Heart left ventricle (tissue), 16 donors: ENCODE data around the gene DLG4. TPM values are rescaled to one million over a fixed set of nuclear protein-coding genes. Genes with fewer than 3 reads are reported as not detected.

ENCODE experiments used
- ATAC-seq, 4 donors: fragments of 200-7000 bp; cut with Tn5 transposase; one replicate each; pipeline ENCODE4 v1.9.1; 2020 to 2022; ENCODE audit warnings: moderate library complexity in 4 of 4, mild to moderate bottlenecking in 3 of 4, moderate number of reproducible peaks in 1 of 4
- DNase-seq, 5 donors: peaks; one replicate each; pipeline ENCODE4 v3.0.0-alpha.2; 2020
- H3K27ac ChIP-seq, 12 donors: fragments of 200-600 bp; sonication (generic) in 4 of 12; one replicate each; pipeline versions ENCODE4 v1.5.0 to v1.8.0; 2016 to 2022; ENCODE audit warnings: mild to moderate bottlenecking in 2 of 12
- H3K27me3 ChIP-seq, 9 donors: fragments of 200-600 bp; sonication (generic) in 2 of 9; one replicate each; pipeline versions ENCODE4 v1.5.1 to v1.8.0; 2016 to 2022; ENCODE audit warnings: mild to moderate bottlenecking in 3 of 9
- H3K36me3 ChIP-seq, 9 donors: fragments of 200-600 bp; sonication (generic) in 2 of 9; one replicate each; pipeline versions ENCODE4 v1.5.0 to v1.8.0; 2018 to 2022; ENCODE audit warnings: mild to moderate bottlenecking in 2 of 9
- H3K4me1 ChIP-seq, 12 donors: fragments of 200-600 bp; sonication (generic) in 4 of 12; one replicate each; pipeline versions ENCODE4 v1.5.0 to v1.8.0; 2016 to 2022; ENCODE audit warnings: mild to moderate bottlenecking in 3 of 12
- H3K4me3 ChIP-seq, 12 donors: fragments of 200-600 bp; sonication (generic) in 4 of 12; one replicate each; pipeline versions ENCODE4 v1.5.0 to v1.8.0; 2017 to 2022; ENCODE audit warnings: mild to moderate bottlenecking in 9 of 12, moderate library complexity in 4 of 12
- H3K9me3 ChIP-seq, 12 donors: fragments of 200-600 bp; sonication (generic) in 4 of 12; one replicate each; pipeline versions ENCODE4 v1.5.0 to v1.8.0; 2016 to 2022; ENCODE audit warnings: mild to moderate bottlenecking in 1 of 12
- POLR2A ChIP-seq, 2 donors: fragments of 450-650 bp; IDR thresholded peaks; one replicate each; pipeline ENCODE4 v1.6.1; 2017; ENCODE audit warnings: antibody characterized with exemption in 2 of 2, mild to moderate bottlenecking in 2 of 2, moderate library complexity in 2 of 2
- WGBS, 4 donors: extraction: QIAGEN DNeasy Blood & Tissue Kit in 2 of 4; methylation state at CpG; one replicate each; pipeline versions ENCODE4 v1.1.5 to v1.1.7; 2013 to 2018; 5-methylcytosine and 5-hydroxymethylcytosine counted together
- intact Hi-C, 10 donors: fragments of 100-400 bp; cut with DNase I; formaldehyde crosslinking; loops; one replicate each; pipeline versions ENCODE4 v1.11.1 to v1.14.2; 2022
- polyA plus RNA-seq, 2 donors: library from polyadenylated mRNA; stranded (reverse); fragments of 200-250 nt; gene quantifications; one replicate each; pipeline ENCODE4 v1.2.3, GENCODE V29; 2013
- total RNA-seq, 9 donors: library from RNA; depleted of rRNA in 2 of 9; stranded (reverse); fragments of >200 nt in 2 of 9; fragmentation: NEBNext Ultra II Directional in 3 of 9; extraction: Animal tissue kit (Norgen Biotek cat#: 25700) in 3 of 9; gene quantifications; one replicate each; pipeline versions ENCODE4 v1.1.0 to v1.2.4, GENCODE V29; 2016 to 2023
- TF ChIP-seq, protein P1 (sequence below), 12 donors: fragments of 200-600 bp; sonication (generic) in 4 of 12; IDR thresholded peaks; one replicate each; pipeline versions ENCODE4 v1.5.0 to v1.8.0; 2018 to 2022; ENCODE audit warnings: antibody characterized with exemption in 12 of 12, mild to moderate bottlenecking in 5 of 12
- donor health status: ischemic (EF 13 %, LVEDD 7.1; RV severe dilation, severe dysfunction).
- donor health status: healthy with polysubstance abuse.
- donor health status: DM: no; HTN: yes; CAD: no.
- donor health status: DM: no; HTN: no; CAD: no.
- donor health status: ischemic (EF 25% LVEDD 6.9; RV normal size, moderate dysfunction).
- donor health status: ischemic (EF 25% LVEDD 5.7; RV mildly dilated, moderate dysfunction).
- donor health status: healthy.
- donor health status: DM: yes; HTN: yes; CAD: no.
- donor health status: ischemic (EF 35%, LVEDD 5.7; RV mildly dilated, moderate dysfunction).
- donor health status: nonischemic (EF 11% LVEDD 7.7; RV severe dilation, severe dysfunction).
- donor health status: DM: yes; HTN: yes; CAD: no.
- donor health status: PGD.
- donor health status: ischemic (EF 29% LVEDD 5.4; RV normal size, mild dysfunction).
- donor health status: nonischemic (EF 23%, LVEDD 6.1; RV moderate dilation, normal function).

The DLG4 gene
- total and polyA plus RNA-seq, 11 donors: 5.3 to 24.3 (median 15.5) TPM

DNA sequence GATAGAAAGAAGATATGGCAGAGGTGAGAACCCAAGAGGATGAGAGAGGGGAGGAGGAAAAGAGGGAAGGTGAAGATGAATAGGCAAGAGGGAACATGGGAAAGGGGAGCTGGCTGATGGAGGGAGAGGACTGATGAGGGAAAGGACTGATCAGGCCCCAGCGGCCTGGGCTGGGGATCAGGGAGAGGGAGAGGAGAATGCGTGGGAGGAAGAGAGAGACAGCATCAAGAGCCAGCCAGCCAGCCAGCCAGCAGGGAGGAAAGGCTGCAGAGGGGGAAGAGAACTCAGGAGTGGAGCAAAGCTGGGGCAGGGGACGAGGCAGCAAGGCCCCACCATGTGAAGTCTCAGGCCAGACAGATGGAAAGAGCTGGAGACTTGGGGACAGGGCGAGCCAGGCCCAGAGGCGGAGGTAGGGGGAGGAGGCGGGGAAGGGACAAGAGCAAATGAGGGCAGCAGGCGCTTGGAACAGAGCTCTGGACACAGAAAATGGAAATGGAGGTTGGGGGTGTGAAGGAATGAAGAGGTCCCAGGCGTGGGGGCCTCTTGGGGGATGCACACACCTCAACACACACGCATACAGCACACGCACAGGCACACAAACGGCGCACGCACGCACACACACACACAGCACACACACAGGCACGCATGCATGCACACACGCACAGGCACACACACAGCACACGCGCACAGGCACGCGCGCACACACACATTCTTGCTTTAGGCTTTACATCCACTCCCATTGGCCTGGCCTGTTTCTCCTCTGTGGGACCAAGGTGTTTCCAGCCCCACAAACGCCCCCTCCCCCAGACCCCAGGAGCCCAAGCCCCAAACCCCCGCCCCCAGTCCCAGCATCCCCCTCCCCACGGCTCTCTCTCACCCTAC, 12.3 kb downstream of the DLG4 start:
- Histone ChIP-seq H3K4me3 (no peak overlapping the region), H3K27me3 (no peaks in the 10 kb centered on the region), H3K36me3 (peaks cover 0 to 17% (median 11%) of the 10 kb centered on the region in 9 donors), H3K27ac (peak overlapping the region in 5 of 12 donors; percentile 15 to 65 (median 50)), H3K9me3 (no peaks in the 10 kb centered on the region), H3K4me1 (peaks cover 0 to 26% (median 5%) of the 10 kb centered on the region in 12 donors)
- 76 to 84% (median 83%) methylated on average over 19 to 24 of the region's 24 CpGs for WGBS, 4 donors
- TF ChIP-seq, protein P1, sequence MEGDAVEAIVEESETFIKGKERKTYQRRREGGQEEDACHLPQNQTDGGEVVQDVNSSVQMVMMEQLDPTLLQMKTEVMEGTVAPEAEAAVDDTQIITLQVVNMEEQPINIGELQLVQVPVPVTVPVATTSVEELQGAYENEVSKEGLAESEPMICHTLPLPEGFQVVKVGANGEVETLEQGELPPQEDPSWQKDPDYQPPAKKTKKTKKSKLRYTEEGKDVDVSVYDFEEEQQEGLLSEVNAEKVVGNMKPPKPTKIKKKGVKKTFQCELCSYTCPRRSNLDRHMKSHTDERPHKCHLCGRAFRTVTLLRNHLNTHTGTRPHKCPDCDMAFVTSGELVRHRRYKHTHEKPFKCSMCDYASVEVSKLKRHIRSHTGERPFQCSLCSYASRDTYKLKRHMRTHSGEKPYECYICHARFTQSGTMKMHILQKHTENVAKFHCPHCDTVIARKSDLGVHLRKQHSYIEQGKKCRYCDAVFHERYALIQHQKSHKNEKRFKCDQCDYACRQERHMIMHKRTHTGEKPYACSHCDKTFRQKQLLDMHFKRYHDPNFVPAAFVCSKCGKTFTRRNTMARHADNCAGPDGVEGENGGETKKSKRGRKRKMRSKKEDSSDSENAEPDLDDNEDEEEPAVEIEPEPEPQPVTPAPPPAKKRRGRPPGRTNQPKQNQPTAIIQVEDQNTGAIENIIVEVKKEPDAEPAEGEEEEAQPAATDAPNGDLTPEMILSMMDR (IDR thresholded peaks at IDR 0.05): no peak
- no peak for TF ChIP-seq POLR2A (IDR thresholded peaks at IDR 0.05)
- intact Hi-C loops: no loop called here
- DNase-seq (peak in 1 of 5 donors; percentile 53), ATAC-seq (no peak)

DNA sequence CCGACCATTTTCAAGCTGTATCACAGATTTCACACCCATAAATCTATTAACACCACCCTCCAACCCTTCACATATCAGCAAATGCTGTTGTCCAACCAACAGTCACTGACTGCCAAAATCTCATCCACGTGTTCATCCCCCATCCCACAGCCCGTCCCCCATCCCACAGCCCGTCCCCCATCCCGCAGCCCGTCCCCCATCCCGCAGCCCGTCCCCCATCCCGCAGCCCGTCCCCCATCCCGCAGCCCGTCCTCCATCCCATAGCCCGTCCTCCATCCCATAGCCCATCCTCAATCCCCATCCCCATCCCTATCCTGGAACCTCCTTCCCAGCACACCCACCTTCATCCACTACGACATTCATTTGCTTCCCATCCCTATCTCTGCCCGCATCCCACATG, 14.1 kb downstream of the DLG4 start:
- Histone ChIP-seq H3K9me3 (no peaks in the 10 kb centered on the region), H3K4me1 (peaks cover 0 to 21% (median 5%) of the 10 kb centered on the region in 12 donors), H3K36me3 (peaks cover 0 to 32% (median 22%) of the 10 kb centered on the region in 9 donors), H3K27me3 (no peaks in the 10 kb centered on the region), H3K4me3 (peak overlapping the region; percentile 19 to 79 (median 54)), H3K27ac (peak overlapping the region in 11 of 12 donors; percentile 45 to 81 (median 62))
- intact Hi-C loops: no loop called here
- WGBS, 4 donors: 44 to 53% (median 51%) methylated on average over 15 of the region's 15 CpGs
- no peak for ATAC-seq
- TF ChIP-seq, protein P1 (IDR thresholded peaks at IDR 0.05): no peak
- no peak for TF ChIP-seq POLR2A (IDR thresholded peaks at IDR 0.05)
- no peak for DNase-seq

DNA sequence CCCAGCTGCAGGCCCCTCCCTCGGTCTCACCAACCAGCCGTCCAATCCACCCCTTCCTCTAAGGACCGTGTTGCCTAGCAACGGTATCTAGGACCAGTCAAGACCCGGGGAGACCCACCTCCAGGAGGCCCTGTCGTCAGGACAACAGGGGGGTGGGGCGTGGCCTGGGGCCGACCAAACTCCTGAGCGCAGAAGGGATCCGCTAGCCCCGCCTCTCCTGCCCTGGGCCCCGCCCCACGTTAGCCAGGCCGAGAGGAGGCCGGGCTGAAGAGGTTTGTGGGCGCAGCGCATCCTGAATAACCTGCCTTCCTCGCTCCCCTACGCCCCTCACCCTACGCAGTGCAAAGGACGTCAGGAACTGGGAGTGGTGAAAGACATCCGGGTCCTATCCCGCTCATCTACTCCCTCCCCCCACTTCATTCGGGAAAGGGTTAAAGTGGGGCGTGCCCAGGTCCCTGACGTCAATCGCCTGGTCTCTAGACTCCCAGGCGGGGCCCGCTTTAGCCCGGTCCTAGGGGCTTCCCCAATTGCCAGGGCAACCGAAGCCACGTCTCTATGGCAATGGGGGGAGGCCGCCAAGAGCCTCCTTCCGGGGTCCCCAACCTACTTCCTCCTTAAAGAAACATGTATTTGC, 14.7 kb downstream of the DLG4 start:
- ATAC-seq (peak; percentile 86 to 93 (median 90)), DNase-seq (peak; percentile 88 to 92 (median 89))
- WGBS, 4 donors: 0 to 1% (median 0%) methylated on average over 32 to 34 of the region's 34 CpGs
- Histone ChIP-seq H3K27ac (peak overlapping the region in 11 of 12 donors; percentile 45 to 81 (median 62)), H3K4me3 (peak overlapping the region; percentile 19 to 79 (median 54)), H3K4me1 (peaks cover 0 to 21% (median 5%) of the 10 kb centered on the region in 12 donors), H3K36me3 (peaks cover 0 to 32% (median 25%) of the 10 kb centered on the region in 9 donors), H3K27me3 (no peaks in the 10 kb centered on the region), H3K9me3 (no peaks in the 10 kb centered on the region)
- intact Hi-C loops: no loop called here
- TF ChIP-seq, protein P1 (IDR thresholded peaks at IDR 0.05): no peak
- no peak for TF ChIP-seq POLR2A (IDR thresholded peaks at IDR 0.05)

DNA sequence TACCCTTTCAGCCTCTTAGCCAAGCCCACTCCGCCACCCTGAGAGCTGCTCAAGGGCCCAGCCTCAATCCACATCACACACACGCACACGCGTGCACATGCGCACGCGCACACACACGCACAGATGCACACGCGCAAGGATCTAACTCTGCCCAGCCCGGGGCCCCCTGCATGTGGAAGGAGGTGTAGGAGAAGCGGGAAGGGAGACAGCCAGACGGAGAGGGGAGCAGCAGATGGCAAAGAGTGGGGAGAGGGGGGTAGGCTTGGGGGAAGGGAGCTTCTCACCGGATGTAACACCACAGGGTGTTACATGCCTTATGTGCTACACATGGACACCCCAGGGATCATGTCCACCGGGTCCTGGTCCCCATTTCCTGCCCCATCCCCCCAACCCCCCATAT, 15.3 kb downstream of the DLG4 start:
- H3K27ac ChIP-seq: peak overlapping the region in 8 of 12 donors; percentile 52 to 81 (median 68)
- H3K4me1 ChIP-seq: peaks cover 0 to 21% (median 5%) of the 10 kb centered on the region in 12 donors
- peak overlapping the region in 11 of 12 donors; percentile 34 to 79 (median 55) for H3K4me3 ChIP-seq
- H3K36me3 ChIP-seq: peaks cover 0 to 32% (median 25%) of the 10 kb centered on the region in 9 donors
- H3K27me3 ChIP-seq: no peaks in the 10 kb centered on the region
- no peak for TF ChIP-seq POLR2A (IDR thresholded peaks at IDR 0.05)
- TF ChIP-seq, protein P1 (IDR thresholded peaks at IDR 0.05): no peak
- intact Hi-C loops: no loop called here
- 74 to 79% (median 75%) methylated on average over 15 of the region's 15 CpGs for WGBS, 4 donors
- ATAC-seq (peak in 2 of 4 donors; percentile 1), DNase-seq (peak in 1 of 5 donors; percentile 11)
- no peaks in the 10 kb centered on the region for H3K9me3 ChIP-seq
